HTR-8/SVneo (cell line): ENCODE data around the gene LGR5.
A peak's percentile ranks its signal among the peaks of the same experiment; 100 is the strongest.
"Not testable (repeated sequence)": the region's sequence is repeated elsewhere in the genome, so short reads cannot be mapped to it uniquely, and the experiment has no call there.

Experiments
- DNase-seq: peaks from one replicate; pipeline ENCODE4 v3.0.0; 2011; ENCODE audit warnings: low spot score, mixed read lengths; ENCODE audit not compliant: insufficient read length
- FAIRE-seq: peaks from 2 replicates; lab custom pipeline; 2011; peaks lifted over from hg19 to GRCh38; lab: Jason Lieb, UNC

The LGR5 gene

GRCh38 chr12:71469258-71469750 is 29.7 kb downstream of the LGR5 start:
- peak; percentile 20 for DNase-seq
- FAIRE-seq: peak; percentile 36

- DNase-seq (no peak), FAIRE-seq (no peak)
These were observed 32.9 kb downstream of the LGR5 start for GRCh38 chr12:71472441-71472911.

DNA sequence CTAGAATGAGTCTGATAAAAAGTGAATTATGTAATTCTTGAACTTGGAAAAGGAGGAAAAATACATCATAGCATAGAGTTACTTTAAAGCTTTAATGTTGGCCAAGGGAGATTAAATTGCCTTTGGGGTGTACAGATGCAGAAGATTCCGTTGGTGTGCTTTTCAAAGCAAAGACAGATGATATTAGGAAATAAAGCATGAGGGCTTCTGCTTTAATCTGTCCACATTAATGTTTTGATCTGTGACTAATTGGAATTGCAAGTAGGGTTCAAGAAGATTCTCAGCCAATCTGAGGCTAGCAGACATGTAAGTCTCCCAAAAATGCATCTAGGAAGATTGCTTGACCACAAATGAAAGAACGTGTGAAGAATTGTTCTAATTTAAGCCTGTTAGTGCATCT is 35.2 kb downstream of the LGR5 start:
- DNase-seq (no peak), FAIRE-seq (no peak)

GRCh38 chr12:71475280-71475679 is 35.7 kb downstream of the LGR5 start:
- FAIRE-seq (no peak), DNase-seq (no peak)

DNA sequence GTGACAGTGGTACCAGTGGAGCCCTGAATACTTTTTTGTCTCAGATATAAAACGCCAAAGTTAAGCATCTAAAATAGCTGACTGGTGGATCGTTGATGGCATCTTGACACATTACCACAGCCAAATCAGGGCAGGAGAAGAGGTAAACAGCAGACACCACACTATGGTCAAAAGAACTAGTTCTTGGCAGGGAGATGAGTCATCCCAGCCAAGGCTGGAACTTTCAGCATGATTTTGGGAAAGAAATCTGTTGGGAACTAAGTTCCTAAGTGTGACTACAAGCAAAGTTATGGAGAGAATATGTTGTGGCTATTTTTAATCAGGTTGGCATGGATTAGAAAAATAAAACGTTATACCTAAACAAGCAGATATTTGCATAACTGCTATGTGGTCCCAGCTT is 36.9 kb downstream of the LGR5 start:
- peak; percentile 85 for FAIRE-seq
- DNase-seq: peak; percentile 19

- FAIRE-seq: no peak
- DNase-seq: no peak
These were observed 38.0 kb downstream of the LGR5 start for GRCh38 chr12:71477609-71478008.

GRCh38 chr12:71478270-71478669 is 38.7 kb downstream of the LGR5 start:
- FAIRE-seq (no peak), DNase-seq (no peak)

GRCh38 chr12:71484272-71484905 is 44.8 kb downstream of the LGR5 start:
- no peak for FAIRE-seq
- DNase-seq: no peak

- not testable (repeated sequence) for FAIRE-seq, DNase-seq
These were observed 51.2 kb downstream of the LGR5 start for GRCh38 chr12:71490844-71491243.

DNA sequence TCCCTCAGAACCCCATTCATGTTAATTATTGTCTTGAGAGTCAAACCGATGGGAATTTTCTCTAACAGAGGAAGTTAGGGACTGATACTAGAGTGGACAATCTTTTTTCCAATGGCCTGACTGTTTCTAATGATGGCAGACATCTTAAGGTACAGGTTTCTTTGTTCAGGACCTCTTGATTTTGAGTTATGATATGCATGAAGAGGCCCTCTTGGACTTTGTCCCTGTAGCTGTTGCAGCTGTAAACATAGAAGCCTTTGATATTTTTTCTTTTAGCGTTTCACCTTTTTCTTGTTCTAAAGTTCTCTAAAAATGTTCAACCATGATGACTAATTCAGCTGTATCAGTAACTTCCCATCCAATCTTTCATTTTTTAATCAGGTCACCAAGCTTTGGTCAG is 53.0 kb downstream of the LGR5 start:
- FAIRE-seq (no peak), DNase-seq (no peak)

DNA sequence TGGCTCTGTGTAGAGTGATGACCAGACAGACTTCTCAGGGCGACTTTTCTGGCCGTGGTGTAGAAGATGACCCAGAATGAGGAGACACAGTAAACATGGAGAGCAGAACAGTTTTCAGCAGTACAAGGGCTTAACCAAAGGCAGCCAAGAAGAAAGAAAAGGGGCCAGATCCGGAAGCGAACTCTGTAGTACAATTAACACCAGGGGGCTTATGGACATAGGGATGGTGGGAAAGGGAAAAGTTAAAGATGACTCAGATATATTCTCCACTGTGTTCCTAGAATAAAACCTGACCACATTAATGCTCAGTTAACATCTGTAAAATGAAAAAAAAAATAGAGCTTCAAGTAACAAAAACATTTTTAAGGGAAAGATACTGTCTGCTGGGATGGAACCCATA is 60.2 kb downstream of the LGR5 start:
- DNase-seq (no peak), FAIRE-seq (no peak)

DNA sequence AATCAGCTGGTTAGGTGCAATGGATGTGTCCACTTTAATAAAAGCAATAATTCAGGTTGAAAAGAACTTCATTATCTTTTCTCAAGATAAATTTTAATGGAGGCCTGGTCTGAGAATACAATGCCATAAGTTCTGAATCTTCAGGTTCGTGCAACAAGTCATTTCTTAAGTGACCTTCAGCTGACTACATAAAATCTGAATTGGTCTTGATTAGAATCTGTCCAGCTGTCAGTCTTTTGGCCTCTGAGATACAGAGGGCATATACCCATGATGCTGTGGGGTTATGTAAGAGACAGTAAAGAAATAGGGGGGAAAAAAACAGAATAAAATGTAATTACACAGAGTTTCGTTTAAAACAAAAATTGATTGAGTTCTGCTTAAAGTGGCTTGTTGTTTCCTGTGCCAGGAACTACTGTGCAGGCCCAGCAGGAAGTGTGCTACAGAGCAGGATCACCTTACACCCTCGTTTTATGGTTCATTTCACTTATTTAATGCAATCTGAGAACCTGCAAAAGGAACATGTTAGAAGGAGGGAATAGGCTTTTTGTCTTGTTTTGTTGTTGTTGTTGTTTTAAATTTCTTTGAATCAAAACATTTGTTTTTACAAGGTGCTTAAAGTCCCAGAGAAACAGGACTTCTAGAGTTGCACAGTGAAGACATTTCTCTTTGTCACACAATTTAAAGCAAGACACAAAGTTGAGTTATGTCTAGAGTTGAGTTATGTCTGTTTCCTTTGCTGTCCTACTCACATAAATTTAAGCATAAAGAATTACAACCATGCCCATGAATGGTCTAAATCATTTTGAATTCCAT is 64.2 kb downstream of the LGR5 start:
- DNase-seq: no peak
- FAIRE-seq: no peak

DNA sequence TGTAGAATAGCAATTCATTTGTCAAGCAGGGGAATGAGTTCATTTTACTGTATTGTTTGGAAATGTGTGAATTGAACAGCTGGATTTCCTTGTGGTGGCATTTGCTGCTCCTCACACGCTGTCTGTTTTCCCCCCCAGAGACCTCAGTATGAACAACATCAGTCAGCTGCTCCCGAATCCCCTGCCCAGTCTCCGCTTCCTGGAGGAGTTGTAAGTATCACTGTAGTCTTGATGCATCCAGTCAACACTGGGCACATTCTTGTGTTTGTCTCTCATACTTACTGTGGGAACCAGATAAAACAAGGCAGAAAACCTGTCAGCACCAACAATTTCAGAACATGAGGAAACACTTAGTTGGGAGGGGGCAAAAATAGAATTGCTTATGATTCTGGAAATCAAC is 64.9 kb downstream of the LGR5 start:
- DNase-seq: no peak
- FAIRE-seq: no peak

DNA sequence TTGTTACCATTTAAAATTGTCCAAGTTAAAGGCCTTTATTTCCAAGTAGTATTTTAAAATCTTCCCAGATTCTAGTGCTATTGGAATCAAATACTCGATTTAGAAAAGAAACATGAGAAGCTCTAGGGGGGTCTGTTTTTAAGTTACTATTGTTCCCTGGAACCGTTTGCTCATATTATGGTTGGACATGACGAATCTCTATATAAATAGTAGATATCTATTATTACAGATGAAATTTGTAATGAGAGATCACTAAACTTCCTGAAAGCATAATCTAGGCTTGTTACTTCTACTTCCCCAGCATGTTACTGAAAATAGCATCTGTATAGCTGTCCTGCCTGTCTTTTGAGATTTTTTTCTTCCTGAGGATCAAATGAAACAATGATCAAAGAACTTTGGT is 70.1 kb downstream of the LGR5 start:
- FAIRE-seq (no peak), DNase-seq (no peak)

DNA sequence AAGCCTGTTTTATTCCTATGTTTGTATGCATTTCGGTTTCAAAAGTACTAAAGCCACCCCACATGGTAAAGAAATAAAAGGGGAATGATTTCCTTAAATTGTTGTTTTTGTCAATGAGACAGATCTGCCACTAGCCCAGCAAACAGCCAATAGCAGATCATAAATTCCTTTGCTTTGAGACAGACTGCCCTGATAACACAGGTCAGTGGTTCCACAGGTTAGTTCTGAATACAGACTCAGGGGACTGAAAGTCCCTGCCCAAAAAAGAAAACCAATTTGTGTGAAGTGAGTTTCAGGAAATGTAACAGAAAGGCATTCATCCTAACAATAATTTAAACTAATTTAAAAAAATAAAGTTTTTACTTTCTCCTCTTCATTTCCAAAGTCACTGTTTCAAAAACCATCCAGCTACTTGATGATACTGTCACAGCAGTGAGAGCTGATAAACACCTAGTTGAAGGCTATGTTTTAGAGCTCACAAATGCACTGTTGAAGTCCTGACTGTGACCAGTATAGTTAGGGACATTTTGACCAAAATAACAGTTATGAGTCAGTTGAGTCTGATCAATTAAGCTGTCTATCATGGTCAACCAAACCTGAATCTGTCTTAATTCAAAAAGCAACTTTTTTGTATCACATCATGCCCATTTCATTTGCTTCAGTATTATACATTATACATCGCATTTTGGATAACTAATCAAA is 77.7 kb downstream of the LGR5 start:
- FAIRE-seq (no peak), DNase-seq (no peak)

GRCh38 chr12:71521125-71521524 is 81.5 kb downstream of the LGR5 start:
- FAIRE-seq (no peak), DNase-seq (no peak)

- DNase-seq (no peak), FAIRE-seq (no peak)
These were observed 85.0 kb downstream of the LGR5 start for GRCh38 chr12:71524626-71525025.

DNA sequence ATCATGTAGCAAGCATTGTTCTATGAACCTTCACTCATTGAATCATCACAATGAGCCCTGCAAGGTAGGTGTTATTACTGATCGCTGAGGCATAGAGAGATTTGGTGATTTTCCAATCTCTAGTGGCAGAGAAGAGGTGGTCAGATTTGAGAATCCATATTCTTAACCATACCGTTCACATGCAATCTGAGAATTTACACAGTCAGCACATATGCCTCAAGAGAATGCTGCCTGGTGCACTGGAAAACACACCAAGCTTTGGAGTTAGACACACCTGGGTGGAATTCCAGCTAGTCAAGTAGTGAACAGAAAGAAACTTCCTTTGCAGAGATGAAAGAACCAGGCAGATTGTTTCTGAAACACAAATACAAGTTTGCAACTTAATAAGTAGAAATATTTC is 94.1 kb downstream of the LGR5 start:
- FAIRE-seq: peak; percentile 13
- no peak for DNase-seq

DNA sequence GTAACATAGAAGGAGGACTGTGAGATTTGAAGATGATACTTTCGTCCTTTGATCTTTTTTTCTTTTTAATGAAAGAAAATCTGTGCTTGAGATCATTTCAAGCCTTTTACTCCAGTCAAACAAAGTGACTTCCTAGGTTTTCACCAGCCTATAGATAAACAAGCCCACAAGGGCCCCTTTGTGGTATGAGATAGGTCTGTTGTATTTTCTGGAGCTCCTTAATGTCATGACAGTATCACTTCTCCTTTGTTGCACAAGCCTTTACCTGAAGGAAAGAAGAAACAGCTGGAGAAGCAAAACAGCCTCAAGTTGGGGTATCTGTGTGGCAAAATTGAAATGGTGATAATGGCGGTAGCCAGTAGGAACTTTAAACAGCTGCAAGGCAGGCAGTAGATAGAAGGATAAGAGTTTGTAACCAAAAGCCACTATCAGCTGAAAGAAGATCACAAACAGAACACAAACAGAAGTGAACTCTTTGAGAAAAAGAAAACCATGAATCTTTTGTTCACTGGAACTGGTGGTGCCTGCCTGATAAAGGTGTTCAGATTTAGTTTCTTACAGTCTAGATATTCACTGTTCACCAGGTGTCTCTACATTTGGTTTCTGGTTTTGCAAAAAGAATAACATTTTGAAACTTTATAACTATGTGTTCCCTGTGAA is 96.8 kb downstream of the LGR5 start:
- FAIRE-seq (no peak), DNase-seq (no peak)

DNA sequence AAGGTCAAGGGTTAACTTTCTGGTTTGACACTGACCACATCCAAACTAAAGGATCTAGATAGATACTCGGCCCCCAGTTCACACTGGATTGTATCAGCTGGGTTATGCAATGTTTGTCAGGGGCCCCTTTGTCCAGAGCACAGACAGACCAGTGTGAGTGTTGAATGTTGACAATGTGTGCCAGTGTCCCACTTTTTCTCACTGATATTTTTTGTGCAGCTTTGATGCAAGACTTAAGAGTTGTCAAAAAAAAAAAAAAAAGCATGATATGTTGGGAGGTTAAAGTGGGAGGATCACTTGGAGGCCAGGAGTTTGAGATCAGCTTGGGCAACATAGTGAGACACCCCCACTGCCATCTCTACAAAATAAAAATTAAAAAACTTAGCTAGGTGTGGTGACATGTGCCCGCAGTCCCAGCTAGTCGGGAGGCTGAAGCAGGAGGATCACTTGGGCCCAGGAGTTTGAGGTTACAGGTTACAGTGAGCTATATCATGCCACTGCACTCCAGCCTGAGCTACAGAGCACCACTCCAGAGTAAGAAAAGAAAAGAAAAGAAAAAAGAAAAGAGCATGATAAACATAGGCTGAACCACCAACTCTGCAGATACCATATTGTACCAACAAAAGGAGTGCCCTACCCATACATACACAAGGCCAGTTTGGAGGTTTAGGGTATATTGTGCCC is 97.5 kb downstream of the LGR5 start:
- no peak for DNase-seq

More for the DNA sequence above, 97.5 kb downstream of the LGR5 start:
- no peak for FAIRE-seq
